Adrenal gland (tissue), 12 donors: ENCODE data around the gene MYO9A. TPM values are rescaled to one million over a fixed set of nuclear protein-coding genes. Genes with fewer than 3 reads are reported as not detected.
A peak's percentile ranks its signal among the peaks of the same experiment; 100 is the strongest.

ENCODE experiments used
- DNase-seq, 7 donors: peaks; one replicate each; pipeline ENCODE4 v3.0.0-alpha.2; 2019 to 2020
- H3K27ac ChIP-seq, 5 donors: fragments of 200-600 bp; sonication (generic) in 4 of 5; 1 replicate in 3 of 5; 2 replicates in 2 of 5; pipeline versions ENCODE4 v1.5.1 to v1.8.0; 2016 to 2020; ENCODE audit warnings: mild to moderate bottlenecking in 1 of 5
- H3K27me3 ChIP-seq: fragments of 200-600 bp; 2 replicates; pipeline ENCODE4 v1.8.0; 2021
- H3K36me3 ChIP-seq, 2 donors: fragments of 200-600 bp; replicated peaks in 1 of 2; 1 replicate in 1 of 2; 2 replicates in 1 of 2; pipeline versions ENCODE4 v1.5.1 to v1.8.0; 2018 to 2022
- H3K4me1 ChIP-seq, 2 donors: fragments of 200-600 bp; replicated peaks in 1 of 2; 1 replicate in 1 of 2; 2 replicates in 1 of 2; pipeline versions ENCODE4 v1.5.1 to v1.8.0; 2018 to 2021
- H3K4me3 ChIP-seq, 4 donors: fragments of 200-600 bp; sonication (generic) in 3 of 4; one replicate each; pipeline ENCODE4 v1.5.1; 2016 to 2018
- H3K9me3 ChIP-seq, 3 donors: fragments of 200-600 bp; sonication (generic) in 1 of 3; replicated peaks in 1 of 3; 1 replicate in 2 of 3; 2 replicates in 1 of 3; pipeline versions ENCODE4 v1.5.1 to v1.8.0; 2016 to 2021
- POLR2A ChIP-seq, 2 donors: fragments of 450-650 bp; IDR thresholded peaks; one replicate each; pipeline ENCODE4 v1.6.1; 2017; ENCODE audit warnings: antibody characterized with exemption in 2 of 2, mild to moderate bottlenecking in 2 of 2, moderate library complexity in 1 of 2
- WGBS, 4 donors: extraction: QIAGEN DNeasy Blood & Tissue Kit in 2 of 4; methylation state at CpG; one replicate each; pipeline versions ENCODE4 v1.1.5 to v1.1.7; 2013 to 2017; 5-methylcytosine and 5-hydroxymethylcytosine counted together
- intact Hi-C, 2 donors: fragments of 100-400 bp; cut with DNase I; formaldehyde crosslinking; loops; one replicate each; pipeline versions ENCODE4 v1.14.1 to v1.15.0; 2022 to 2023
- polyA plus RNA-seq, 3 donors: library from polyadenylated mRNA; stranded (reverse); fragments of 200-250 nt in 2 of 3; fragments of 350-450 nt in 1 of 3; fragmentation: Illumina TruSeq in 1 of 3; extraction: RNeasy Lipid Tissue Mini Kit (QIAGEN cat#74804) in 1 of 3; gene quantifications; one replicate each; pipeline ENCODE4 v1.2.3, GENCODE V29; 2013 to 2014
- total RNA-seq, 9 donors: library from RNA; depleted of rRNA in 4 of 9; stranded (reverse); fragments of >200 nt in 4 of 9; fragments of 120-200 nt in 1 of 9; fragmentation: NEBNext Ultra II Directional in 1 of 9; extraction: Animal tissue kit (Norgen Biotek cat#: 25700) in 1 of 9; gene quantifications; one replicate each; pipeline versions ENCODE4 v1.1.0 to v1.2.4, GENCODE V29; 2013 to 2023
- TF ChIP-seq, protein P1 (sequence below), 6 experiments: fragments of 450-650 bp in 4 of 6; fragments of 200-600 bp in 2 of 6; sonication (generic) in 1 of 6; IDR thresholded peaks; 1 replicate in 5 of 6; 2 replicates in 1 of 6; pipeline versions ENCODE4 v1.5.1 to v1.8.0; 2016 to 2021; ENCODE audit warnings: antibody characterized with exemption in 6 of 6, mild to moderate bottlenecking in 2 of 6, moderate library complexity in 1 of 6
- donor health status: healthy with polysubstance abuse.
- donor health status: Bipolar disorder and iron deficiency.
- donor health status: DM: yes; HTN: yes; CAD: no.
- donor health status: DM: no; HTN: no; CAD: no.
- donor health status: DM: no; HTN: no; CAD: no.
- donor health status: DM: yes; HTN: yes; CAD: no.

The MYO9A gene
- total and polyA plus RNA-seq, 12 donors = 3.0 to 34.0 (median 19.8) TPM

DNA sequence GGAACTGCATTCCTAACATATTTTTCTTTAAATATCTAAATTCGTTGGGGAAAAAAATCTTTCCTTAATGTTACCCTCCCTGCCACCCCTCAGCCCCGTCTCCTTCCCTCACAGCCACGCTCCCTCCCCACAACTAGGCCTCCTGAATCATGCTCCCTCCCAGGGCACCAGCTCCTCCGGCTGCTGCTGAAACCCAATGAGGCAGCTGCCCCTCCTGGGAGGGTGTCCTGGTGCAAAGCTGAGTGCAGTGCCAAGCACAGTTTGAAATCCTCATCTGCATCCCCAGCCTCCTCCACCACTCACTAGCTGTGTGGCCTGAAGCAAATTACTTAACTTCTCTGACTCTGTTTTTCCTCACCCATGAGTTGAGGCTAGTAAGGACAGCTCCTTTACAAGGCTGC is 310.3 kb downstream of the MYO9A start:
- no peak overlapping the region for H3K27ac ChIP-seq
- DNase-seq = no peak
- no peak for TF ChIP-seq POLR2A (IDR thresholded peaks at IDR 0.05)
- TF ChIP-seq, protein P1, sequence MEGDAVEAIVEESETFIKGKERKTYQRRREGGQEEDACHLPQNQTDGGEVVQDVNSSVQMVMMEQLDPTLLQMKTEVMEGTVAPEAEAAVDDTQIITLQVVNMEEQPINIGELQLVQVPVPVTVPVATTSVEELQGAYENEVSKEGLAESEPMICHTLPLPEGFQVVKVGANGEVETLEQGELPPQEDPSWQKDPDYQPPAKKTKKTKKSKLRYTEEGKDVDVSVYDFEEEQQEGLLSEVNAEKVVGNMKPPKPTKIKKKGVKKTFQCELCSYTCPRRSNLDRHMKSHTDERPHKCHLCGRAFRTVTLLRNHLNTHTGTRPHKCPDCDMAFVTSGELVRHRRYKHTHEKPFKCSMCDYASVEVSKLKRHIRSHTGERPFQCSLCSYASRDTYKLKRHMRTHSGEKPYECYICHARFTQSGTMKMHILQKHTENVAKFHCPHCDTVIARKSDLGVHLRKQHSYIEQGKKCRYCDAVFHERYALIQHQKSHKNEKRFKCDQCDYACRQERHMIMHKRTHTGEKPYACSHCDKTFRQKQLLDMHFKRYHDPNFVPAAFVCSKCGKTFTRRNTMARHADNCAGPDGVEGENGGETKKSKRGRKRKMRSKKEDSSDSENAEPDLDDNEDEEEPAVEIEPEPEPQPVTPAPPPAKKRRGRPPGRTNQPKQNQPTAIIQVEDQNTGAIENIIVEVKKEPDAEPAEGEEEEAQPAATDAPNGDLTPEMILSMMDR (IDR thresholded peaks at IDR 0.05) = no peak
- no peak overlapping the region for H3K4me3 ChIP-seq
- no peaks in the 10 kb centered on the region for H3K27me3 ChIP-seq
- H3K4me1 ChIP-seq = peaks cover 0 to 8% of the 10 kb centered on the region in 2 donors
- intact Hi-C loops = loop anchor here (10.0 kb wide), 2 partner anchors 63 to 347 kb away; no protein-coding TSS in a partner anchor
- no peaks in the 10 kb centered on the region for H3K9me3 ChIP-seq
- H3K36me3 ChIP-seq = no peaks in the 10 kb centered on the region
- 54 to 72% (median 61%) methylated on average over 4 of the region's 4 CpGs for WGBS, 4 donors

DNA sequence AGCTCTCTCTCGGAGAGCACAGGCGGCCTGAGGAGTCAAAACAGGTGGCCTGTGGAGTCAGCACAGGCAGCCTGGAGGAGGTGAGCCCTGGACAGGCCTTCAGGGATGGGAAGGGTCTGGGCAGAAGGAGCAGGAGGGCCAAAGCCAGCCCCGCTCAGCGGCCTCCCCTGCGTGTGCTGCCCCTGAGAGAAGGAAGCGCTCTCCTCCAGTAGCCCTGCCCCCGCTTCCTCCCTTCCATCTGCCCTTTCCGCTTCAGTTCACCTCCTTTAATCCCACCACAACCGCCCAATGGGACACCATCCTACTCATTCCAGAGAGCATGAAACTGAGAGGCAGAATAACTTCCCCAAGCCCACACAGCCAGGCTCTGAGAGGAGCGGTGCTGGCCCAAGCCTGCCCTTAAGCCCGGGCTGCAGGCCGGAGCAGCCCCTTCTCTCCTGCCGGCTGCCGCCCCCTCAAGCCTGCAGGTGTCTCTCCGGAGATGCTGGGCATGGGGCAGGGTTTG is 310.8 kb downstream of the MYO9A start:
- intact Hi-C loops = loop anchor here (10.0 kb wide), 2 partner anchors 62 to 348 kb away; no protein-coding TSS in a partner anchor
- TF ChIP-seq, protein P1 (IDR thresholded peaks at IDR 0.05) = no peak
- TF ChIP-seq POLR2A (IDR thresholded peaks at IDR 0.05) = no peak
- Histone ChIP-seq H3K4me1 (peaks cover 0 to 8% of the 10 kb centered on the region in 2 donors), H3K27ac (no peak overlapping the region), H3K4me3 (no peak overlapping the region), H3K9me3 (no peaks in the 10 kb centered on the region), H3K36me3 (no peaks in the 10 kb centered on the region), H3K27me3 (no peaks in the 10 kb centered on the region)
- no peak for DNase-seq
- WGBS, 4 donors = 78 to 87% (median 86%) methylated on average over 14 to 15 of the region's 15 CpGs

DNA sequence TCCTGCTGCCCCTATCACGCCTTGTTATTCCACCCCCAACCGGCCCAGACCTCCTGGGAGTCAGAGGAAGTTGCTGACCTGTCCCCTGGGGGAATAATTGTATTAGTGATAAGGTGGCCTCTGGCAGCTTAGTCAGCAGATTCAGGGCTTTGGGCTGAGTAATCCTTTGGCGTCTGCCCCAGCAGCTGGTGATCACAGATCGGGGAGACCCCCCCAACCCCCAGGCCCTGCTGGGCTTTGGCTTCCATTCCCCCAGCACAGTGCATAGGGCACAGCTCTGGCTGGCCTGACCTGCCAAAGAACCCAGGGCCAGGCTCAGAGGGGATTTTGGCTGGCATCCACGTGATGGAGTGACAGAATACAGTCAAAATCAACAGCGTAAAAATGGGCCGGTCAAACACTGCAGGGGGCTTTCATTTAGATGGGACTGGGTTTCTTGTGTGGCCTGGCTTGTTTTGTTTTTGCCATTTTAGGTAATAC is 311.5 kb downstream of the MYO9A start:
- intact Hi-C loops = loop anchor here (10.0 kb wide), 2 partner anchors 62 to 348 kb away; no protein-coding TSS in a partner anchor
- 35 to 46% (median 37%) methylated on average over 4 to 7 of the region's 7 CpGs for WGBS, 4 donors
- Histone ChIP-seq H3K27me3 (no peaks in the 10 kb centered on the region), H3K4me1 (peaks cover 0 to 8% of the 10 kb centered on the region in 2 donors), H3K36me3 (no peaks in the 10 kb centered on the region), H3K9me3 (no peaks in the 10 kb centered on the region), H3K27ac (no peak overlapping the region), H3K4me3 (no peak overlapping the region)
- no peak for TF ChIP-seq POLR2A (IDR thresholded peaks at IDR 0.05)
- TF ChIP-seq, protein P1 (IDR thresholded peaks at IDR 0.05) = no peak
- peak; percentile 38 to 77 (median 62) for DNase-seq

GRCh38 chr15:71804695-71805470 is 313.1 kb downstream of the MYO9A start:
- WGBS, 4 donors = 63 to 84% (median 72%) methylated on average over 6 of the region's 6 CpGs
- Histone ChIP-seq H3K27ac (no peak overlapping the region), H3K4me1 (peaks cover 0 to 8% of the 10 kb centered on the region in 2 donors), H3K9me3 (no peaks in the 10 kb centered on the region), H3K4me3 (no peak overlapping the region), H3K36me3 (no peaks in the 10 kb centered on the region), H3K27me3 (no peaks in the 10 kb centered on the region)
- no peak for TF ChIP-seq POLR2A (IDR thresholded peaks at IDR 0.05)
- TF ChIP-seq, protein P1 (IDR thresholded peaks at IDR 0.05) = no peak
- intact Hi-C loops = loop anchor here (5.0 to 10.0 kb wide), 3 partner anchors 60 to 350 kb away; no protein-coding TSS in a partner anchor
- no peak for DNase-seq
